HPDE6-E6E7 (cell line): ENCODE data around the gene DNAI1.
A peak's percentile ranks its signal among the peaks of the same experiment; 100 is the strongest.

Experiments used
- DNase-seq: peaks from one replicate; pipeline ENCODE4 v3.0.0; 2011; ENCODE audit warnings: missing footprints; ENCODE audit errors: extremely low spot score

Gene DNAI1

GRCh38 chr9:34490360-34490759, 31.8 kb downstream of the DNAI1 start:
- DNase-seq = no peak

- no peak for DNase-seq
Measured at GRCh38 chr9:34490760-34491159, 32.2 kb downstream of the DNAI1 start.

GRCh38 chr9:34491596-34491995, 33.0 kb downstream of the DNAI1 start:
- no peak for DNase-seq

- DNase-seq = no peak
Measured at GRCh38 chr9:34492051-34492450, 33.4 kb downstream of the DNAI1 start.

GRCh38 chr9:34493972-34494535, 35.4 kb downstream of the DNAI1 start:
- peak; percentile 22 for DNase-seq

- no peak for DNase-seq
Measured at GRCh38 chr9:34496149-34496712, 37.6 kb downstream of the DNAI1 start.

- DNase-seq = no peak
Measured at GRCh38 chr9:34498553-34498952, 39.9 kb downstream of the DNAI1 start.

GRCh38 chr9:34499076-34499475, 40.5 kb downstream of the DNAI1 start:
- DNase-seq = no peak

GRCh38 chr9:34500623-34501267, 42.1 kb downstream of the DNAI1 start:
- peak; percentile 37 for DNase-seq

- DNase-seq = no peak
Measured at GRCh38 chr9:34501372-34501771, 42.8 kb downstream of the DNAI1 start.

GRCh38 chr9:34501889-34502425, 43.4 kb downstream of the DNAI1 start:
- no peak for DNase-seq

GRCh38 chr9:34502471-34502870, 43.9 kb downstream of the DNAI1 start:
- no peak for DNase-seq

GRCh38 chr9:34502891-34503290, 44.3 kb downstream of the DNAI1 start:
- no peak for DNase-seq

- no peak for DNase-seq
Measured at GRCh38 chr9:34503406-34503805, 44.8 kb downstream of the DNAI1 start.

GRCh38 chr9:34505370-34506120, 46.9 kb downstream of the DNAI1 start:
- DNase-seq = no peak

GRCh38 chr9:34506623-34507022, 48.0 kb downstream of the DNAI1 start:
- DNase-seq = no peak

GRCh38 chr9:34507556-34507955, 49.0 kb downstream of the DNAI1 start:
- no peak for DNase-seq

GRCh38 chr9:34507966-34508365, 49.4 kb downstream of the DNAI1 start:
- no peak for DNase-seq

- DNase-seq = no peak
Measured at GRCh38 chr9:34508463-34508862, 49.9 kb downstream of the DNAI1 start.

- no peak for DNase-seq
Measured at GRCh38 chr9:34508951-34509350, 50.3 kb downstream of the DNAI1 start.

- DNase-seq = no peak
Measured at GRCh38 chr9:34510497-34511468, 52.2 kb downstream of the DNAI1 start.
